K562 (cell line): ENCODE data around the gene DAGLB.

Experiments
- CCAR2 ChIP-seq: fragments of 200-400 bp; formaldehyde crosslinking; IDR thresholded peaks from 2 replicates; pipeline ENCODE4 v1.6.1; 2017; ENCODE audit warnings: mild to moderate bottlenecking, low read depth, low read length
- CTCF ChIP-seq, 3 experiments: IDR thresholded peaks in 2 of 3; conservative IDR thresholded peaks in 1 of 3; 2 replicates each; pipeline ENCODE4 v1.5.1; 2011 to 2012; ENCODE audit warnings: low read length in 3 of 3, mild to moderate bottlenecking in 3 of 3, control low read depth in 2 of 3, improper control_type of control experiment in 1 of 3, inconsistent platforms in 1 of 3, low read depth in 1 of 3, mixed read lengths in 1 of 3, moderate library complexity in 1 of 3; ENCODE audit not compliant: insufficient read depth in 2 of 3
- E2F3 ChIP-seq: fragments of 250-450 bp; sonication (Bioruptor Pico); IDR thresholded peaks from 2 replicates; pipeline ENCODE4 v1.4.0; 2020; ENCODE audit warnings: mild to moderate bottlenecking
- KDM4B ChIP-seq, 2 experiments: fragments of 450-650 bp in 1 of 2; sonication (generic) in 1 of 2; IDR thresholded peaks; 2 replicates each; pipeline ENCODE4 v1.6.1; 2016 to 2017; ENCODE audit warnings: borderline replicate concordance in 2 of 2, antibody characterized with exemption in 1 of 2, low read depth in 1 of 2, mild to moderate bottlenecking in 1 of 2
- TAF1 ChIP-seq: IDR thresholded peaks from 2 replicates; pipeline ENCODE4 v1.6.1; 2011; ENCODE audit warnings: mild to moderate bottlenecking, low read length, moderate library complexity; ENCODE audit not compliant: insufficient read depth, control insufficient read depth, severe bottlenecking; ENCODE audit errors: extremely low read depth
- ZKSCAN8 ChIP-seq: fragments of 200-800 bp; sonication (Bioruptor generic); IDR thresholded peaks from 2 replicates; pipeline ENCODE4 v1.6.1; 2016; ENCODE audit warnings: missing genetic modification characterization, missing compliant biosample characterization
- ZNF431 ChIP-seq: sonication (generic); formaldehyde crosslinking; IDR thresholded peaks from 2 replicates; pipeline ENCODE4 v1.8.0; 2022; ENCODE audit warnings: mild to moderate bottlenecking, missing genetic modification reagents
- TF ChIP-seq, protein P1 (sequence below), 2 experiments: IDR thresholded peaks; 2 replicates each; pipeline ENCODE4 v1.6.1; 2012; ENCODE audit warnings: improper control_type of control experiment in 2 of 2, low read depth in 2 of 2, low read length in 2 of 2, borderline replicate concordance in 1 of 2

- TF ChIP-seq E2F3 (CRISPR knock-in tag) (no peak), ZKSCAN8 (CRISPR knock-in tag) (no peak), TAF1 (no peak), CCAR2 (no peak), ZNF431 (CRISPR knock-in tag) (no peak), KDM4B (IDR thresholded peaks at IDR 0.05; ENCODE audit: borderline replicate concordance in 2 of 2, low read depth in 1 of 2) (no peak), CTCF (IDR thresholded peaks at IDR 0.05 in 2 of 3, conservative IDR thresholded peaks at IDR 0.05 in 1 of 3; ENCODE audit: insufficient read depth in 2 of 3, low read depth in 1 of 3, low read length in 3 of 3) (peak in 2 of 3 experiments; percentile 23 to 31; a peak in 2 of 6 replicates)
- TF ChIP-seq, protein P1, sequence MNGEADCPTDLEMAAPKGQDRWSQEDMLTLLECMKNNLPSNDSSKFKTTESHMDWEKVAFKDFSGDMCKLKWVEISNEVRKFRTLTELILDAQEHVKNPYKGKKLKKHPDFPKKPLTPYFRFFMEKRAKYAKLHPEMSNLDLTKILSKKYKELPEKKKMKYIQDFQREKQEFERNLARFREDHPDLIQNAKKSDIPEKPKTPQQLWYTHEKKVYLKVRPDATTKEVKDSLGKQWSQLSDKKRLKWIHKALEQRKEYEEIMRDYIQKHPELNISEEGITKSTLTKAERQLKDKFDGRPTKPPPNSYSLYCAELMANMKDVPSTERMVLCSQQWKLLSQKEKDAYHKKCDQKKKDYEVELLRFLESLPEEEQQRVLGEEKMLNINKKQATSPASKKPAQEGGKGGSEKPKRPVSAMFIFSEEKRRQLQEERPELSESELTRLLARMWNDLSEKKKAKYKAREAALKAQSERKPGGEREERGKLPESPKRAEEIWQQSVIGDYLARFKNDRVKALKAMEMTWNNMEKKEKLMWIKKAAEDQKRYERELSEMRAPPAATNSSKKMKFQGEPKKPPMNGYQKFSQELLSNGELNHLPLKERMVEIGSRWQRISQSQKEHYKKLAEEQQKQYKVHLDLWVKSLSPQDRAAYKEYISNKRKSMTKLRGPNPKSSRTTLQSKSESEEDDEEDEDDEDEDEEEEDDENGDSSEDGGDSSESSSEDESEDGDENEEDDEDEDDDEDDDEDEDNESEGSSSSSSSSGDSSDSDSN (IDR thresholded peaks at IDR 0.05; ENCODE audit: borderline replicate concordance in 1 of 2, low read depth in 2 of 2, low read length in 2 of 2): no peak
Measured at GRCh38 chr7:6489612-6490011, 41.9 kb upstream of the DAGLB start.
